Retinal pigment epithelial cell (primary cell): ENCODE results near the gene PIGL.

Source experiments
- DNase-seq: peaks from one replicate; pipeline ENCODE4 v3.0.0-alpha.2; 2010; ENCODE audit warnings: low read depth
- H3K4me3 ChIP-seq: 2 replicates; pipeline ENCODE4 v1.5.1; 2011; ENCODE audit warnings: mild to moderate bottlenecking, low read length, control low read depth, moderate library complexity
- TF ChIP-seq, protein P1 (sequence below): conservative IDR thresholded peaks from 2 replicates; pipeline ENCODE4 v1.5.1; 2011; ENCODE audit warnings: low read depth, low read length, control low read depth, inconsistent platforms

Gene PIGL

DNA sequence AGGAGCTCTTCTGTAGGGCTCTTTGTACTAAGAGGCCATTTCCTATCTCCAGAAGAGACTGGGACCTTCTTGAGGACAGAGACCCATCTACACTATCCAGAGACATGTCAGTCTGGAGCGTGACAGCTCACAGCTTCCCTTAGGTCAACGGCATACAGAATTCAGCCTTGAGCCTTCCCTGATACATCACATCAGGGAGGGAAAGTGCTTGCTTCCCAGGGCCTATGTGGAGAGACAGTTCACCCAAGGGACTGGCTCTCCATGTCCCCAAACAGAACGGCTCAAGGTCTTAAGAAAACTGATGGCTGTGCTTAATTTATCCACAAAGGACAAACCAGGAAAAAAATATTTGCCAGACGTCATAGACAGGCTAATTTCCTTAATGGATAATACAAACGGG is 128.6 kb downstream of the PIGL start:
- TF ChIP-seq, protein P1, sequence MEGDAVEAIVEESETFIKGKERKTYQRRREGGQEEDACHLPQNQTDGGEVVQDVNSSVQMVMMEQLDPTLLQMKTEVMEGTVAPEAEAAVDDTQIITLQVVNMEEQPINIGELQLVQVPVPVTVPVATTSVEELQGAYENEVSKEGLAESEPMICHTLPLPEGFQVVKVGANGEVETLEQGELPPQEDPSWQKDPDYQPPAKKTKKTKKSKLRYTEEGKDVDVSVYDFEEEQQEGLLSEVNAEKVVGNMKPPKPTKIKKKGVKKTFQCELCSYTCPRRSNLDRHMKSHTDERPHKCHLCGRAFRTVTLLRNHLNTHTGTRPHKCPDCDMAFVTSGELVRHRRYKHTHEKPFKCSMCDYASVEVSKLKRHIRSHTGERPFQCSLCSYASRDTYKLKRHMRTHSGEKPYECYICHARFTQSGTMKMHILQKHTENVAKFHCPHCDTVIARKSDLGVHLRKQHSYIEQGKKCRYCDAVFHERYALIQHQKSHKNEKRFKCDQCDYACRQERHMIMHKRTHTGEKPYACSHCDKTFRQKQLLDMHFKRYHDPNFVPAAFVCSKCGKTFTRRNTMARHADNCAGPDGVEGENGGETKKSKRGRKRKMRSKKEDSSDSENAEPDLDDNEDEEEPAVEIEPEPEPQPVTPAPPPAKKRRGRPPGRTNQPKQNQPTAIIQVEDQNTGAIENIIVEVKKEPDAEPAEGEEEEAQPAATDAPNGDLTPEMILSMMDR = no peak
- DNase-seq = no peak
- H3K4me3 ChIP-seq = no peak overlapping the region

DNA sequence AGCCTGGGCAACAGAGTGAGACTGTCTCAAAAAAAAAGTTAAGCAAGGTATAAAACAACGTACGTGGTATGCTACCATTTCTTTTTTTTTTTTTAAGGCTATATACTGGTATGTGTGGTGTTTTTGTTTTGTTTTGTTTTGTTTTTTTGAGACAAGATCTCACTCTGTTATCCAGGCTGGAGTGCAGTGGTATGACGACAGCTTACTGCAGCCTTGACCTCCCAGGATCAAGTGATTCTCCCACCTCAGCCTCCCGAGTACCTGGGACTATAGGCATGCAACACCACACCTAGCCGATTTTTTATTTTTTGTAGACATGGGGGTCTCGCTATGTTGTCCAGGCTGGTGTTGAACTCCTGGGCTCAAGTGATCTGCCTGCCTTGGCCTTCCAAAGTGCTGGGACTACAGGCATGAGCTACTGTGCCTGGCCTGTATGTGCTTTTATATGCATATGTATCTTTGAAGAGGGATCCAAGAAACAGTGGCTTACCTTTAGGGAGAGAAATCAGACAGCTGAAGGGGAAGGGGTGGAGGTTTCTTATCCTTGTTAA is 129.8 kb downstream of the PIGL start:
- TF ChIP-seq, protein P1 = no peak
- no peak for DNase-seq

DNA sequence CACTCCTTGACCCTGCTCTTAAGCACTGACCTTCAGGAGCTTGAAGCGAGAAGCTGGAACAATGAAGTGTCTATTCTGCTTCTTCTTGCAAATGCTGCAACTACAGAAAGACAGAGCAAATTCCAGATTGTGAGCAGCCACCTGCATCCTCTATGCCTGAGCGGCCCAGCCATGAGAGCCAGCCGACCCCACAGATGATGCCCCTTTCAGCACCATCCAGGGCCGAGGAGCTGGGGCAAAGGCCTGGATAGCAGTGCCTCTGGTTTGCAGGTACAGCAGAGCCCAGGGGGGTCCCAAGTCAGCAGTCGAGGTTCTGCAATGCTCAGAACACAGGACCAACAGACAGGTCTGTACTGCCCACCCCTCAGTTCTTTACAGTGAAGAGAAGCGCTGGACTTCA is 131.6 kb downstream of the PIGL start:
- no peak for DNase-seq
- no peak overlapping the region for H3K4me3 ChIP-seq
- TF ChIP-seq, protein P1 = no peak

More for the DNA sequence above, 129.8 kb downstream of the PIGL start:
- no peak overlapping the region for H3K4me3 ChIP-seq

DNA sequence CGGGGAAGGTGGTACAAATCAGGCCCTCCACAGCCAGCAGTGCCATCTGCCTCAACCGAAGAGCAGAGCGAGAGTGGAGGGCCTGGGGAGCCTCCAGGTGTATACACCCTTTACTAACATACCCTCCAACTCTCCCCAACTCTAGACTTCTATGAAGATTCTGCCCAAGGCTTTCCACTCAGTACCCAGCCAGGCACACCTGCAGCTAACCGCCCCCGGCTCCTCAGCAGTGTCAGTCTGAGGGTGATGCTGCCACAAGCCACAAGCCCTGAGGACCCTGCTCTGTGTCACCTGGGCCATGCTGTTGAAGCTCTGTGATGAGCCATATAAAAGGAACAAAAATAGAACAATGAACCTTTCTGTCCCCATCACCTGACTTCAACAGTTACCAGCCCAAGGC is 132.4 kb downstream of the PIGL start:
- H3K4me3 ChIP-seq = no peak overlapping the region
- DNase-seq = no peak
- TF ChIP-seq, protein P1 = no peak

DNA sequence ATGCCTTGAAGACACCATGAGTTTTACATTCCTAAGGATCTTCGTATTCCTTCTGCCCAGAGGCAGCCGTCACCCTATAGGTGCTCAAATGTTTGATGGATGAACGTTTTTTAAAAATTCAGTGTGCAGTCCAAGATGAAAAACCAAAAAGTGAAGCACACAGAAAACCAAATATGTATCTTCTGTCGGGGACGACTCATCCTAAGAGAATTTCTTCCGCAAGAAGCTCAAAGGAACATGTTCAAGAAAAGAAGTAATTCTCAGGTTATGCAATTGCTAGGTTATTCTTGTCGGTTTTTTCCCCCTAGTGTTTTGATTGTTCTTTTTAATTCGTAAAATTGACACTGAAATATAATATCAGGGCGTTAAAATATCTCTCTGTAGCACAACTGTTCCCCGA is 134.8 kb downstream of the PIGL start:
- H3K4me3 ChIP-seq = peak overlapping the region; percentile 65
- TF ChIP-seq, protein P1 = no peak
- no peak for DNase-seq

DNA sequence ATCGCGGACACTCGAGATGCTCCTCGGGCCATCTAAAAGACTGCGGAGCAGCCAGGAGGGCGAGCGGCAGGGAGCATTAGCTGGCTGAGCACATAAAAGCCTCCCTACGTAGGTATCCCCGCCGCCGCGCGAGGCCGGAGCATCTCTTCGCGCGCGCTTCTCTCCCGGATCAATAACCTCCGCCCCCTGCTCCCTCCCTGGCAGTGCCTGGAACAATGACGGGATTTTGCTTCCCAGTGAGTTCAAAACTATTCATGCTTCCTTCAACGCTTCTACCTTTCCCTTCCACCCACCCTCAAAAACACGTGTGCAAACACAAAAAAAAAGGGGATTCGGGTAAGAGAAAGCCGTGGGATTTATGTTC is 135.3 kb downstream of the PIGL start:
- no peak for DNase-seq
- peak overlapping the region; percentile 65 for H3K4me3 ChIP-seq
- TF ChIP-seq, protein P1 = no peak

DNA sequence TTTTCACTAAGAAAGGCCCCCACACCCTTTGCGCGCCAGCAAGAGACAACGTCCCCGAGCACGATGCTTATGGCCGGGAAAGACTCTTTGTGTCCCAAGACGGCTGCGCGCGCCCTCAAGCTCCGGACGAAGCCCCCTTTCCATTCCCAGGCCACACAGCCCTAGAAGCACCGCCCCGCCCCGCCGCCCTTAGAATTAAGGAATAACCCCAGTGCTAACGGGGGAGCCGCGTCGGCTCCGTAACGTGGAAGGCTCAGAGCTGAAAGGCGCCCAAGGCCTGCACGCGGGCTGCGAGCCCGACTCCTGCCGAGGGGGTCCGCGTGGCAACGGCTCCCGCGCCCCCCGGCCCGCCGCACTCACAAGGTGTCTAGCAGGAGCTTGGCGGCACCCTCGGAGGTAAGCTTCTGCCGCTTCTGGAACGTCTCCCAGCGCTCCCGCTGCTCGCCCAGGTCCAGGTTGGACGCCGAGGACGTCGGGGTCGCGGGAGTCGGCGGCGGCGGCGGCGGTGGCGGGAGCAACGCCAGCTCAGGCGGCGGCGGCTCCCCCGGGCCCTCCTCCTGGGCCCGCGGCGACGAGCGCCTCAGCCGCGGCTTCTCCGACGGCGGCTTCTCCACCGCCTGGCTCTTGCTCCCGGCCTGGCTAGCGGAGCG is 135.8 kb downstream of the PIGL start:
- peak overlapping the region; percentile 65 for H3K4me3 ChIP-seq
- TF ChIP-seq, protein P1 = no peak
- no peak for DNase-seq
